HCT116 (cell line): ENCODE results near the gene ZFR2. TPM values are rescaled to one million over a fixed set of nuclear protein-coding genes. Genes with fewer than 3 reads are reported as not detected.

Source experiments
- ATAC-seq: fragments of 200-7000 bp; cut with Tn5 transposase; 2 replicates; pipeline ENCODE4 v1.9.1; 2020; ENCODE audit warnings: mild to moderate bottlenecking, moderate library complexity
- BruUV-seq: library from RNA; stranded (reverse); fragments of 400-500 nt; replicated peaks from 2 replicates; lab custom pipeline; 2021; lab: Mats Ljungman, UMichigan
- CTCF ChIA-PET: fragments of 300-600 bp; sonication (Branson Sonifier 250); formaldehyde crosslinking; loops from one replicate; lab custom pipeline; 2021; ENCODE audit warnings: antibody characterized with exemption; lab: Charles Lee
- POLR2A ChIA-PET: fragments of 300-600, 350-600 bp; sonication (Branson Sonifier 250); formaldehyde crosslinking; loops from one replicate; lab custom pipeline; 2021; ENCODE audit warnings: antibody characterized with exemption; lab: Charles Lee
- RAD21 ChIA-PET, 2 experiments: fragments of 300-600 bp; sonication (Branson Sonifier 250); formaldehyde crosslinking; loops; one replicate each; lab custom pipeline; 2023; ENCODE audit warnings: low total read pairs in 2 of 2; ENCODE audit not compliant: uncharacterized antibody in 2 of 2, unreplicated experiment in 2 of 2, low non-redundant PET in 1 of 2; lab: Charles Lee
- DNase-seq: peaks from one replicate; pipeline ENCODE4 v3.0.0-alpha.2; 2010; ENCODE audit warnings: low read depth, low spot score
- H2AFZ ChIP-seq: fragments of 200-600 bp; shearing (Covaris generic), sonication (generic); 2 replicates; pipeline ENCODE4 v1.6.1; 2017; ENCODE audit warnings: low read depth, mixed run types, mixed read lengths, antibody characterized with exemption, low read length; ENCODE audit not compliant: poor library complexity, severe bottlenecking
- H3K27ac ChIP-seq: 2 replicates; pipeline ENCODE4 v1.5.1; 2012; ENCODE audit warnings: low read depth, low read length
- H3K27me3 ChIP-seq: fragments of 200-600 bp; sonication (generic); 2 replicates; pipeline ENCODE4 v1.6.1; 2016; ENCODE audit warnings: mixed run types, low read length, mixed read lengths; ENCODE audit not compliant: insufficient read depth
- H3K36me3 ChIP-seq, 2 experiments: fragments of 200-500 bp in 1 of 2; fragments of 200-600 bp in 1 of 2; sonication (Bioruptor generic) in 1 of 2; sonication (generic) in 1 of 2; 2 replicates each; pipeline versions ENCODE4 v1.5.1 to v1.6.1; 2014 to 2016; ENCODE audit warnings: low read length in 2 of 2, inconsistent platforms in 1 of 2, mixed read lengths in 1 of 2, mixed run types in 1 of 2; ENCODE audit not compliant: insufficient read depth in 2 of 2, control insufficient read depth in 1 of 2
- H3K4me1 ChIP-seq, 2 experiments: fragments of 200-600 bp in 1 of 2; sonication (generic) in 1 of 2; 2 replicates each; pipeline versions ENCODE4 v1.5.1 to v1.6.1; 2012 to 2017; ENCODE audit warnings: low read length in 2 of 2, inconsistent platforms in 1 of 2, mild to moderate bottlenecking in 1 of 2, mixed read lengths in 1 of 2, mixed run types in 1 of 2, moderate library complexity in 1 of 2; ENCODE audit not compliant: insufficient read depth in 2 of 2, control insufficient read depth in 1 of 2
- H3K4me2 ChIP-seq: fragments of 200-600 bp; sonication (generic); 2 replicates; pipeline ENCODE4 v1.6.1; 2017; ENCODE audit warnings: mixed run types, low read length, mixed read lengths
- H3K4me3 ChIP-seq, 2 experiments: fragments of 200-600 bp in 1 of 2; sonication (generic) in 1 of 2; replicated peaks in 1 of 2; 2 replicates each; pipeline ENCODE4 v1.5.1; 2011 to 2016; ENCODE audit warnings: low read length in 2 of 2, control low read depth in 1 of 2, low read depth in 1 of 2, mild to moderate bottlenecking in 1 of 2, mixed read lengths in 1 of 2, mixed run types in 1 of 2
- H3K79me2 ChIP-seq: fragments of 200-600 bp; sonication (generic); 2 replicates; pipeline ENCODE4 v1.6.1; 2017; ENCODE audit warnings: mild to moderate bottlenecking, mixed run types, low read length, moderate library complexity, mixed read lengths; ENCODE audit not compliant: insufficient read depth
- H3K9ac ChIP-seq: fragments of 200-600 bp; sonication (generic); 2 replicates; pipeline ENCODE4 v1.6.1; 2016; ENCODE audit warnings: low read length, mixed read lengths
- H3K9me2 ChIP-seq: fragments of 200-600 bp; sonication (generic), shearing (Covaris generic); 2 replicates; pipeline ENCODE4 v1.6.1; 2017; ENCODE audit warnings: mixed run types, mild to moderate bottlenecking, moderate library complexity; ENCODE audit not compliant: insufficient read depth
- H3K9me3 ChIP-seq, 2 experiments: fragments of 200-500 bp in 1 of 2; fragments of 200-600 bp in 1 of 2; sonication (Bioruptor generic) in 1 of 2; sonication (generic) in 1 of 2; 2 replicates each; pipeline ENCODE4 v1.6.1; 2014 to 2017; ENCODE audit warnings: low read length in 2 of 2, mixed read lengths in 2 of 2, inconsistent platforms in 1 of 2, low read depth in 1 of 2, mild to moderate bottlenecking in 1 of 2, mixed run types in 1 of 2, moderate library complexity in 1 of 2; ENCODE audit not compliant: control insufficient read depth in 1 of 2, insufficient read depth in 1 of 2
- H4K20me1 ChIP-seq: fragments of 200-600 bp; sonication (generic), shearing (Covaris generic); 2 replicates; pipeline ENCODE4 v1.6.1; 2017; ENCODE audit warnings: mixed run types, mild to moderate bottlenecking, moderate library complexity; ENCODE audit not compliant: insufficient read depth
- CBX3 ChIP-seq: IDR thresholded peaks from 2 replicates; pipeline ENCODE4 v1.6.1; 2012; ENCODE audit warnings: low read depth
- ELF1 ChIP-seq: IDR thresholded peaks from 2 replicates; pipeline ENCODE4 v1.6.1; 2012; ENCODE audit warnings: low read depth, borderline replicate concordance
- EZH2 ChIP-seq: fragments of 200-600 bp; sonication (generic); IDR thresholded peaks from 2 replicates; pipeline ENCODE4 v1.6.1; 2017; ENCODE audit warnings: antibody characterized with exemption, mixed run types
- EZH2phosphoT487 ChIP-seq: fragments of 200-600 bp; IDR thresholded peaks from 2 replicates; pipeline ENCODE4 v1.6.1; 2018; ENCODE audit warnings: antibody characterized with exemption, borderline replicate concordance
- JUND ChIP-seq: IDR thresholded peaks from 2 replicates; pipeline ENCODE4 v1.6.1; 2012
- POLR2A ChIP-seq: IDR thresholded peaks from 2 replicates; pipeline ENCODE4 v1.7.0; 2011; ENCODE audit warnings: borderline replicate concordance; ENCODE audit not compliant: insufficient read depth, insufficient read length; ENCODE audit errors: extremely low read depth
- POLR2AphosphoS5 ChIP-seq: IDR thresholded peaks from 2 replicates; pipeline ENCODE4 v1.6.1; 2011; ENCODE audit warnings: mild to moderate bottlenecking, low read depth, low read length, moderate library complexity
- RAD21 ChIP-seq: IDR thresholded peaks from 2 replicates; pipeline ENCODE4 v1.6.1; 2012; ENCODE audit warnings: low read depth, mild to moderate bottlenecking
- SIN3A ChIP-seq: IDR thresholded peaks from 2 replicates; pipeline ENCODE4 v1.6.1; 2012; ENCODE audit warnings: low read depth
- SRF ChIP-seq: IDR thresholded peaks from 2 replicates; pipeline ENCODE4 v1.6.1; 2012; ENCODE audit warnings: low read depth
- TCF7L2 ChIP-seq: IDR thresholded peaks from 2 replicates; pipeline ENCODE4 v1.7.0; 2011; ENCODE audit warnings: borderline replicate concordance, inconsistent platforms; ENCODE audit not compliant: insufficient read depth, insufficient read length; ENCODE audit errors: extremely low read depth
- YY1 ChIP-seq: IDR thresholded peaks from 2 replicates; pipeline ENCODE4 v1.6.1; 2011; ENCODE audit warnings: low read length, low read depth, moderate library complexity, mild to moderate bottlenecking; ENCODE audit not compliant: insufficient replicate concordance; ENCODE audit errors: extremely low read depth
- ZBTB33 ChIP-seq: IDR thresholded peaks from 2 replicates; pipeline ENCODE4 v1.6.1; 2011; ENCODE audit warnings: mild to moderate bottlenecking, low read length, moderate library complexity; ENCODE audit not compliant: insufficient replicate concordance; ENCODE audit errors: extremely low read depth
- ZFX ChIP-seq: fragments of 450-650 bp; IDR thresholded peaks from 2 replicates; pipeline ENCODE4 v1.6.1; 2017
- ZNF274 ChIP-seq: fragments of 200-500 bp; sonication (Bioruptor generic); IDR thresholded peaks from 2 replicates; pipeline ENCODE4 v1.6.1; 2014; ENCODE audit warnings: mild to moderate bottlenecking, low read depth, low read length, inconsistent platforms
- intact Hi-C: fragments of 100-400 bp; cut with micrococcal nuclease; formaldehyde crosslinking; loops from 2 replicates; pipeline ENCODE4 v1.10.0; 2022
- total RNA-seq: library from RNA; stranded (reverse); gene quantifications from one replicate; pipeline ENCODE4 v1.2.1, GENCODE V29; 2021; ENCODE audit not compliant: unreplicated experiment
- TF ChIP-seq, protein P1 (sequence below), 3 experiments: fragments of 200-600 bp in 1 of 3; sonication (generic) in 1 of 3; IDR thresholded peaks in 2 of 3; conservative IDR thresholded peaks in 1 of 3; 2 replicates each; pipeline ENCODE4 v1.5.1; 2012 to 2017; ENCODE audit warnings: low read depth in 2 of 3, low read length in 2 of 3, antibody characterized with exemption in 1 of 3, borderline replicate concordance in 1 of 3, control low read depth in 1 of 3, mild to moderate bottlenecking in 1 of 3, mixed read lengths in 1 of 3, mixed run types in 1 of 3, moderate library complexity in 1 of 3; ENCODE audit not compliant: insufficient read depth in 1 of 3

ZFR2 gene
- total RNA-seq, 1 experiment from 2014 or later = 0.34 TPM

DNA sequence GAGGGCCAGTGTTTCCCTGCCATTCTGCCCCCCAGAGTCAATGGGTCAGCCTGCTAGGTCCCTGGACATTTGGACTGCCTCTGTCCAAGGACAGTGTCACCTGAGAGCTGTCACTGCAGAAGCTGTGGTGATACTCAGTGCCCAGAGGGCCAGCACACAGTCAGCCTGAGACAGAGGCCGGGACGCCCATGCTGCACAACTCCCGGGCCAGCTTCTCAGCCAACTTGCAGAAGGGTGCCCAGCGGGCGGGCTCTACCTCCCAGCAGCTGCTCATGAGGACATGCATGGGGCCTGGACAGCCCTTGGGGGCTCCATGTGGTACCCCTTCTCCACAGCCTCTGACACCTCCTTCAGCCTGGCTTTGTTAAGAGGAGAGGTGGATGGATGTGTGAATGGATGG is 93.0 kb downstream of the ZFR2 start:
- RAD21 ChIA-PET = no interaction called here
- Histone ChIP-seq H3K9me3 (peaks cover 0 to 2% of the 10 kb centered on the region in 2 experiments; a peak in 2 of 4 replicates), H3K4me1 (no peaks in the 10 kb centered on the region), H3K4me2 (no peak overlapping the region), H3K79me2 (no peaks in the 10 kb centered on the region), H3K36me3 (no peaks in the 10 kb centered on the region), H3K27ac (no peak overlapping the region), H3K9me2 (no peaks in the 10 kb centered on the region), H4K20me1 (no peaks in the 10 kb centered on the region), H2AFZ (no peak overlapping the region), H3K27me3 (no peaks in the 10 kb centered on the region), H3K9ac (no peak overlapping the region), H3K4me3 (no peak overlapping the region)
- ATAC-seq (no peak), DNase-seq (no peak)
- POLR2A ChIA-PET = no interaction called here
- CTCF ChIA-PET = no interaction called here
- TF ChIP-seq ZBTB33 (no peak), TCF7L2 (no peak), POLR2AphosphoS5 (no peak), RAD21 (no peak), POLR2A (no peak), ZNF274 (no peak), CBX3 (no peak), ELF1 (no peak), ZFX (no peak), EZH2phosphoT487 (no peak), SIN3A (no peak), SRF (no peak), JUND (no peak), EZH2 (no peak), YY1 (no peak)
- TF ChIP-seq, protein P1, sequence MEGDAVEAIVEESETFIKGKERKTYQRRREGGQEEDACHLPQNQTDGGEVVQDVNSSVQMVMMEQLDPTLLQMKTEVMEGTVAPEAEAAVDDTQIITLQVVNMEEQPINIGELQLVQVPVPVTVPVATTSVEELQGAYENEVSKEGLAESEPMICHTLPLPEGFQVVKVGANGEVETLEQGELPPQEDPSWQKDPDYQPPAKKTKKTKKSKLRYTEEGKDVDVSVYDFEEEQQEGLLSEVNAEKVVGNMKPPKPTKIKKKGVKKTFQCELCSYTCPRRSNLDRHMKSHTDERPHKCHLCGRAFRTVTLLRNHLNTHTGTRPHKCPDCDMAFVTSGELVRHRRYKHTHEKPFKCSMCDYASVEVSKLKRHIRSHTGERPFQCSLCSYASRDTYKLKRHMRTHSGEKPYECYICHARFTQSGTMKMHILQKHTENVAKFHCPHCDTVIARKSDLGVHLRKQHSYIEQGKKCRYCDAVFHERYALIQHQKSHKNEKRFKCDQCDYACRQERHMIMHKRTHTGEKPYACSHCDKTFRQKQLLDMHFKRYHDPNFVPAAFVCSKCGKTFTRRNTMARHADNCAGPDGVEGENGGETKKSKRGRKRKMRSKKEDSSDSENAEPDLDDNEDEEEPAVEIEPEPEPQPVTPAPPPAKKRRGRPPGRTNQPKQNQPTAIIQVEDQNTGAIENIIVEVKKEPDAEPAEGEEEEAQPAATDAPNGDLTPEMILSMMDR (IDR thresholded peaks at IDR 0.05 in 2 of 3, conservative IDR thresholded peaks at IDR 0.05 in 1 of 3; ENCODE audit: borderline replicate concordance in 1 of 3, insufficient read depth in 1 of 3, low read depth in 2 of 3, low read length in 2 of 3) = no peak
- intact Hi-C loops = no loop called here
- BruUV-seq = no TSS peak
